Liver (tissue), 3 donors: ENCODE data around the gene SLC12A1.

Source experiments
- FOXA1 ChIP-seq: IDR thresholded peaks from 2 replicates; pipeline ENCODE4 v1.6.1; 2016; ENCODE audit warnings: antibody characterized with exemption
- FOXA2 ChIP-seq: IDR thresholded peaks from 2 replicates; pipeline ENCODE4 v1.6.1; 2016; ENCODE audit warnings: antibody characterized with exemption
- GABPA ChIP-seq, 2 donors: IDR thresholded peaks in 1 of 2; conservative IDR thresholded peaks in 1 of 2; 2 replicates each; pipeline ENCODE4 v1.6.1; 2016; ENCODE audit warnings: antibody characterized with exemption in 2 of 2, mild to moderate bottlenecking in 1 of 2, moderate library complexity in 1 of 2
- JUND ChIP-seq, 2 donors: IDR thresholded peaks; 2 replicates each; pipeline ENCODE4 v1.6.1; 2016; ENCODE audit warnings: antibody characterized with exemption in 2 of 2
- RAD21 ChIP-seq, 2 donors: IDR thresholded peaks; 2 replicates each; pipeline ENCODE4 v1.6.1; 2016; ENCODE audit warnings: antibody characterized with exemption in 2 of 2, mild to moderate bottlenecking in 2 of 2
- RXRA ChIP-seq, 2 donors: IDR thresholded peaks; 2 replicates each; pipeline ENCODE4 v1.6.1; 2017 to 2018; ENCODE audit warnings: antibody characterized with exemption in 2 of 2, mild to moderate bottlenecking in 1 of 2
- TAF1 ChIP-seq: conservative IDR thresholded peaks from 2 replicates; pipeline ENCODE4 v1.6.1; 2016; ENCODE audit warnings: antibody characterized with exemption, mild to moderate bottlenecking
- YY1 ChIP-seq: IDR thresholded peaks from 2 replicates; pipeline ENCODE4 v1.6.1; 2016; ENCODE audit warnings: antibody characterized with exemption, mild to moderate bottlenecking
- TF ChIP-seq, protein P1 (sequence below): fragments of 150-350 bp; IDR thresholded peaks from 2 replicates; pipeline ENCODE4 v1.5.1; 2017; ENCODE audit warnings: improper control_type of control experiment, low read depth, low read length; ENCODE audit not compliant: missing input control
- TF ChIP-seq, protein P2 (sequence below): IDR thresholded peaks from 2 replicates; pipeline ENCODE4 v1.6.1; 2016; ENCODE audit warnings: antibody characterized with exemption
- TF ChIP-seq, protein P3 (sequence below): IDR thresholded peaks from 2 replicates; pipeline ENCODE4 v1.6.1; 2016; ENCODE audit warnings: antibody characterized with exemption
- TF ChIP-seq, protein P4 (sequence below): IDR thresholded peaks from 2 replicates; pipeline ENCODE4 v1.6.1; 2016; ENCODE audit warnings: antibody characterized with exemption, mild to moderate bottlenecking
- donor health status: healthy.
- donor health status: healthy.

DNA sequence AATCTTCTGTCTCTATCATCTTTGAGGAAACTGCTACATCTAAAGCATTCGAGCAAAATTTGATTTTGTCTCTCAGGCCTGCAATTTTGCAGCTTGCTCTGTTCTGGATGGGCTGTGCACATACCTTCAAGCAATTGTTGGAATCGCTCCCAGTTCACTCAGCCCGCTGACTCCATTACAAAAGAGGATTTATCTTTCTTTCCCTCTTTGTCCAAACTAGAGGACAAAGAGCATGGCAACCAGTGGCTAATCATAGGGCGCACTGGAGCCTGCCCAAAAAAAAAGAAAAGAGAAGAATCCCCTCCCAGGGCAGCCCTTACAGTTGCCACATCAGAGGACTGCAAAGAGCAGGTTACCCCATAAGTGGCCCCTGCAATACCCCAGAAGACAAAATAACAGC is 76.1 kb downstream of the SLC12A1 start:
- TF ChIP-seq, protein P1, sequence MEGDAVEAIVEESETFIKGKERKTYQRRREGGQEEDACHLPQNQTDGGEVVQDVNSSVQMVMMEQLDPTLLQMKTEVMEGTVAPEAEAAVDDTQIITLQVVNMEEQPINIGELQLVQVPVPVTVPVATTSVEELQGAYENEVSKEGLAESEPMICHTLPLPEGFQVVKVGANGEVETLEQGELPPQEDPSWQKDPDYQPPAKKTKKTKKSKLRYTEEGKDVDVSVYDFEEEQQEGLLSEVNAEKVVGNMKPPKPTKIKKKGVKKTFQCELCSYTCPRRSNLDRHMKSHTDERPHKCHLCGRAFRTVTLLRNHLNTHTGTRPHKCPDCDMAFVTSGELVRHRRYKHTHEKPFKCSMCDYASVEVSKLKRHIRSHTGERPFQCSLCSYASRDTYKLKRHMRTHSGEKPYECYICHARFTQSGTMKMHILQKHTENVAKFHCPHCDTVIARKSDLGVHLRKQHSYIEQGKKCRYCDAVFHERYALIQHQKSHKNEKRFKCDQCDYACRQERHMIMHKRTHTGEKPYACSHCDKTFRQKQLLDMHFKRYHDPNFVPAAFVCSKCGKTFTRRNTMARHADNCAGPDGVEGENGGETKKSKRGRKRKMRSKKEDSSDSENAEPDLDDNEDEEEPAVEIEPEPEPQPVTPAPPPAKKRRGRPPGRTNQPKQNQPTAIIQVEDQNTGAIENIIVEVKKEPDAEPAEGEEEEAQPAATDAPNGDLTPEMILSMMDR: no peak
- TF ChIP-seq TAF1 (no peak), FOXA1 (no peak), JUND (IDR thresholded peaks at IDR 0.05) (no peak), YY1 (no peak), RXRA (IDR thresholded peaks at IDR 0.05) (no peak), GABPA (IDR thresholded peaks at IDR 0.05 in 1 of 2, conservative IDR thresholded peaks at IDR 0.05 in 1 of 2) (no peak), RAD21 (IDR thresholded peaks at IDR 0.05) (no peak), FOXA2 (no peak)
- TF ChIP-seq, protein P2, sequence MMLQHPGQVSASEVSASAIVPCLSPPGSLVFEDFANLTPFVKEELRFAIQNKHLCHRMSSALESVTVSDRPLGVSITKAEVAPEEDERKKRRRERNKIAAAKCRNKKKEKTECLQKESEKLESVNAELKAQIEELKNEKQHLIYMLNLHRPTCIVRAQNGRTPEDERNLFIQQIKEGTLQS: no peak
- TF ChIP-seq, protein P3, sequence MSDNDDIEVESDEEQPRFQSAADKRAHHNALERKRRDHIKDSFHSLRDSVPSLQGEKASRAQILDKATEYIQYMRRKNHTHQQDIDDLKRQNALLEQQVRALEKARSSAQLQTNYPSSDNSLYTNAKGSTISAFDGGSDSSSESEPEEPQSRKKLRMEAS: no peak
- TF ChIP-seq, protein P4, sequence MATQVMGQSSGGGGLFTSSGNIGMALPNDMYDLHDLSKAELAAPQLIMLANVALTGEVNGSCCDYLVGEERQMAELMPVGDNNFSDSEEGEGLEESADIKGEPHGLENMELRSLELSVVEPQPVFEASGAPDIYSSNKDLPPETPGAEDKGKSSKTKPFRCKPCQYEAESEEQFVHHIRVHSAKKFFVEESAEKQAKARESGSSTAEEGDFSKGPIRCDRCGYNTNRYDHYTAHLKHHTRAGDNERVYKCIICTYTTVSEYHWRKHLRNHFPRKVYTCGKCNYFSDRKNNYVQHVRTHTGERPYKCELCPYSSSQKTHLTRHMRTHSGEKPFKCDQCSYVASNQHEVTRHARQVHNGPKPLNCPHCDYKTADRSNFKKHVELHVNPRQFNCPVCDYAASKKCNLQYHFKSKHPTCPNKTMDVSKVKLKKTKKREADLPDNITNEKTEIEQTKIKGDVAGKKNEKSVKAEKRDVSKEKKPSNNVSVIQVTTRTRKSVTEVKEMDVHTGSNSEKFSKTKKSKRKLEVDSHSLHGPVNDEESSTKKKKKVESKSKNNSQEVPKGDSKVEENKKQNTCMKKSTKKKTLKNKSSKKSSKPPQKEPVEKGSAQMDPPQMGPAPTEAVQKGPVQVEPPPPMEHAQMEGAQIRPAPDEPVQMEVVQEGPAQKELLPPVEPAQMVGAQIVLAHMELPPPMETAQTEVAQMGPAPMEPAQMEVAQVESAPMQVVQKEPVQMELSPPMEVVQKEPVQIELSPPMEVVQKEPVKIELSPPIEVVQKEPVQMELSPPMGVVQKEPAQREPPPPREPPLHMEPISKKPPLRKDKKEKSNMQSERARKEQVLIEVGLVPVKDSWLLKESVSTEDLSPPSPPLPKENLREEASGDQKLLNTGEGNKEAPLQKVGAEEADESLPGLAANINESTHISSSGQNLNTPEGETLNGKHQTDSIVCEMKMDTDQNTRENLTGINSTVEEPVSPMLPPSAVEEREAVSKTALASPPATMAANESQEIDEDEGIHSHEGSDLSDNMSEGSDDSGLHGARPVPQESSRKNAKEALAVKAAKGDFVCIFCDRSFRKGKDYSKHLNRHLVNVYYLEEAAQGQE: no peak
